Endodermal cell (in vitro differentiated cells): Measurements from ENCODE around the gene TRIM74. TPM values are rescaled to one million over a fixed set of nuclear protein-coding genes. Genes with fewer than 3 reads are reported as not detected.
"Not testable (repeated sequence)": the region's sequence is repeated elsewhere in the genome, so short reads cannot be mapped to it uniquely, and the experiment has no call there.

Source experiments
- DNase-seq: peaks from one replicate; pipeline ENCODE4 v3.0.0-alpha.2; 2017
- H3K27ac ChIP-seq: 2 replicates; pipeline ENCODE4 v1.5.1; 2013; ENCODE audit warnings: mild to moderate bottlenecking, low read depth, low read length, moderate library complexity
- H3K27me3 ChIP-seq: 2 replicates; pipeline ENCODE4 v1.6.1; 2013; ENCODE audit warnings: mild to moderate bottlenecking, low read length, moderate library complexity; ENCODE audit not compliant: insufficient read depth, control insufficient read depth, poor library complexity, severe bottlenecking
- H3K36me3 ChIP-seq: 2 replicates; pipeline ENCODE4 v1.7.0; 2013; ENCODE audit warnings: mild to moderate bottlenecking, low read length, moderate library complexity; ENCODE audit not compliant: control insufficient read depth, insufficient read depth
- H3K4me1 ChIP-seq: one replicate; pipeline ENCODE4 v1.7.0; 2013; ENCODE audit warnings: low read length; ENCODE audit not compliant: control insufficient read depth, insufficient read depth
- H3K4me3 ChIP-seq: 2 replicates; pipeline ENCODE4 v1.5.1; 2013; ENCODE audit warnings: mild to moderate bottlenecking, low read length, moderate library complexity
- H3K9ac ChIP-seq: 2 replicates; pipeline ENCODE4 v1.6.1; 2013; ENCODE audit warnings: mild to moderate bottlenecking, low read length, moderate library complexity; ENCODE audit not compliant: poor library complexity, severe bottlenecking; ENCODE audit errors: extremely low read depth
- H3K9me3 ChIP-seq: 2 replicates; pipeline ENCODE4 v1.6.1; 2013; ENCODE audit warnings: mild to moderate bottlenecking, low read length, moderate library complexity; ENCODE audit not compliant: control insufficient read depth
- H3K27ac Mint-ChIP-seq: 2 replicates; pipeline ENCODE4 v1.8.0; 2020; ENCODE audit warnings: mixed read lengths
- H3K27me3 Mint-ChIP-seq: 2 replicates; pipeline ENCODE4 v1.8.0; 2021; ENCODE audit warnings: mild to moderate bottlenecking, mixed read lengths; ENCODE audit not compliant: insufficient read depth
- H3K36me3 Mint-ChIP-seq: 2 replicates; pipeline ENCODE4 v1.8.0; 2020; ENCODE audit warnings: low read depth, mixed read lengths
- H3K4me1 Mint-ChIP-seq: 2 replicates; pipeline ENCODE4 v1.8.0; 2020; ENCODE audit warnings: mixed read lengths
- H3K4me3 Mint-ChIP-seq: 2 replicates; pipeline ENCODE4 v1.8.0; 2020; ENCODE audit warnings: mild to moderate bottlenecking, moderate library complexity, mixed read lengths
- H3K9me3 Mint-ChIP-seq: 2 replicates; pipeline ENCODE4 v1.8.0; 2020; ENCODE audit warnings: mild to moderate bottlenecking, mixed read lengths
- WGBS, 2 experiments: methylation state at CpG; one replicate each; pipeline versions ENCODE4 v1.1.5 to v1.1.7; 2013; ENCODE audit warnings: missing lambda C conversion rate in 2 of 2, mixed read lengths in 1 of 2; ENCODE audit not compliant: insufficient coverage in 1 of 2, insufficient read length in 1 of 2; 5-methylcytosine and 5-hydroxymethylcytosine counted together
- total RNA-seq, 2 donors: library from RNA; stranded (reverse); fragmentation: NEBNext Ultra II Directional in 1 of 2; extraction: Animal tissue kit (Norgen Biotek cat#: 25700) in 1 of 2; gene quantifications; 2 replicates in 1 of 2; 3 replicates in 1 of 2; pipeline ENCODE4 v1.2.1, GENCODE V29; 2021

TRIM74 gene
- total RNA-seq, 2 donors from 2014 or later: 0.55 TPM; not detected in 1

DNA sequence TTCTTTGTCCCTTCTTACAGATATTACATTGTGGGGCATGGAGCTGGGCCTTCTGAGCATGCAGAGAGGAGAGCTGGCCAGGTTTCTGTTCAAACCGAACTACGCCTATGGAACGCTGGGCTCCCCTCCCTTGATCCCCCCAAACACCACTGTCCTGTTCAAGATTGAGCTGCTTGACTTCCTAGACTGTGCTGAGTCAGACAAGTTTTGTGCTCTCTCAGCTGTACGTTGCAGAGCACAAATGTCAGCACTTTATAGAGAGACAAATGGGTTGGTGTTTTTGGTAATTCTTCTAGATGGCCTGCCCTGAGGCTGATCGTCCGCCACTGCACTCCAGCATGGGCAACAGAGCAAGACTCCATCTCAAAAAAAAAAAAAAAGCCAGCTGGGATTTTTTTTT is 2.2 kb upstream of the TRIM74 start:
- H3K4me3 Mint-ChIP-seq, H3K4me3 ChIP-seq, H3K27me3 Mint-ChIP-seq, H3K4me1 ChIP-seq, H3K27ac ChIP-seq, H3K27ac Mint-ChIP-seq, H3K9me3 ChIP-seq, DNase-seq, H3K9ac ChIP-seq, H3K9me3 Mint-ChIP-seq, H3K36me3 Mint-ChIP-seq, H3K36me3 ChIP-seq, H3K4me1 Mint-ChIP-seq, H3K27me3 ChIP-seq: not testable (repeated sequence)
- no CpG with 5 or more reads among the region's 6 CpGs for WGBS, 2 experiments

DNA sequence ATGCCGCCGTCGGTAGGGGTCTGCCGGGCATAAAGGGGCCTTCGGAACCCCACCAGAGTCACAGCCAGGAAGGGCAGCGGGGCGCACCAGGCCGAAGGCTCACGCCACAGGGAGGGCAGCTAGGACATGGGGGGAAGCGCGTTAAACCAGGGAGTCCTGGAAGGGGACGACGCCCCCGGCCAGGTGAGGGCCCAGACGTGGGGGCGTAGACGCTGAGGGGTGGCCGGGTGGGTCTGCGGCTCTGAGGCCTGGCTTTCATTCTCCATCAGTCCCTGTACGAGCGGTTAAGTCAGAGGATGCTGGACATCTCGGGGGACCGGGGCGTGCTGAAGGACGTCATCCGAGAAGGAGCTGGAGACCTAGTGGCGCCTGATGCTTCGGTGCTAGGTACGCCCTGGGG is 422 bp upstream of the TRIM74 start:
- H3K27ac ChIP-seq, H3K27me3 ChIP-seq, H3K27me3 Mint-ChIP-seq, H3K9me3 Mint-ChIP-seq, H3K4me3 Mint-ChIP-seq, H3K36me3 Mint-ChIP-seq, H3K4me3 ChIP-seq, H3K9ac ChIP-seq, H3K9me3 ChIP-seq, H3K4me1 ChIP-seq, H3K4me1 Mint-ChIP-seq, DNase-seq, H3K27ac Mint-ChIP-seq, H3K36me3 ChIP-seq: not testable (repeated sequence)
- WGBS, 2 experiments: 85% methylated on average over 4 of the region's 29 CpGs; no CpG with 5 or more reads in 1 of the 2 experiments

DNA sequence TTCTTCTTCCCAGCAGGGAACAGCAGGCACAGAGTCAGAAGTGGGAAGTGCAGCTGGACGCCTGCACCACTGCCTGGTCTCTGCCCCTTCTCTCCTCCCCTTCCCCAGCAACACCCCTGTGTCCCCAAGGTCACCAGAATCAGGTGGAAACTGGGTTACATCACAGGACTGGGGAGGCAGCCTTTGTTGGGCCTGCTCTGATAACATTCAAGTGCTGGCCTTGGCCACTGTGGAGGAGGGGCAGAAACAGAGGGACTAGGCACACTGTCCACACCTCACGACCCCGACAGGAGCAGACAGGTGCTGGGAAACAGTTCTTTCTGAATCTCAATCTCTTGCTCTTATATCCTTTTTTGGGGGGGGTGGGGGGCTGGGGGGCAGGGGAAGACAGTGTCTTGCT is 2.4 kb downstream of the TRIM74 start:
- DNase-seq: peak; percentile 40
- H3K27me3 Mint-ChIP-seq, H3K4me1 ChIP-seq, H3K36me3 ChIP-seq, H3K27ac ChIP-seq, H3K4me1 Mint-ChIP-seq, H3K4me3 ChIP-seq, H3K27me3 ChIP-seq, H3K9me3 Mint-ChIP-seq, H3K27ac Mint-ChIP-seq, H3K4me3 Mint-ChIP-seq, H3K9ac ChIP-seq, H3K9me3 ChIP-seq, H3K36me3 Mint-ChIP-seq: not testable (repeated sequence)
- 72 to 87% methylated on average over 2 of the region's 3 CpGs for WGBS, 2 experiments

DNA sequence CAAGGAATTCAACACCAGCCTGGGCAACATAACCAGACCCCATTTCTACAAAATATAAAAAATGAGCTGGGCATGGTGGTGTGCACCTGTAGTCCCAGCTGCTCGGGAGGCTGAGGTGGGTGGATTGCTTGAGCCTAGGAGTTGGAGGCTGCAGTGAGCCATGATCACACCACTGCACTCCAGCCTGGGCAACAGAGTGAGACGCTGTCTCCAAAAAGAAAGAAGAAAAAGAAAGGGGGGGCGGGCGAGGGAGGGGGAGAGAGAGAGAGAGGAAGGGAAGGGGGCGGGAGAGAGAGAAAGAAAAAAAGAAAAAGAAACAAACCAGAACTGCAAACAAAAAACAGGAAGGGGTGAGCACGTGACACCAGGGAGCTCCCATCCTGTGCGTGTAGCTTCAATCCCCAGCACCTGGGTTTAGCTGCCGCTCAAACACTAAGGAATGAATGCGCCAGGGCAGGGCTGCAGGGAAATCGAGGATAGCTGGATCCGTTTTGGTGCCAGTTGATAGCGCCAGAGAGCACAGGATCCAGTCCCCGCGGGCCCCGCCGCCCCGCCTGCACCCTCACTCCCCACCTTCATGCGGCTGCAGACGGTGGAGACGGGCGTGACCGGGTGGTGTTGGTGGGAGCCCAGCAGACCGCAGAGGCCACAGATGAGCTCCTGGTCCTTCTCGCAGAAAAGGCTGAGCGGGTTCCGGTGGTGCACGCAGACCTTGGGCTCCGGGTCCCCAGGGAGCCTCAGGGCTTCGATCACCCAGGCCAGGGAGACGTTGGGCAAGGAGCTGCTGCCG is 3.9 kb downstream of the TRIM74 start:
- H3K36me3 Mint-ChIP-seq, H3K27me3 ChIP-seq, DNase-seq, H3K4me3 ChIP-seq, H3K9ac ChIP-seq, H3K27me3 Mint-ChIP-seq, H3K9me3 Mint-ChIP-seq, H3K9me3 ChIP-seq, H3K4me1 ChIP-seq, H3K36me3 ChIP-seq, H3K4me1 Mint-ChIP-seq, H3K27ac ChIP-seq, H3K27ac Mint-ChIP-seq, H3K4me3 Mint-ChIP-seq: not testable (repeated sequence)
- WGBS, 2 experiments: no CpG with 5 or more reads among the region's 31 CpGs

DNA sequence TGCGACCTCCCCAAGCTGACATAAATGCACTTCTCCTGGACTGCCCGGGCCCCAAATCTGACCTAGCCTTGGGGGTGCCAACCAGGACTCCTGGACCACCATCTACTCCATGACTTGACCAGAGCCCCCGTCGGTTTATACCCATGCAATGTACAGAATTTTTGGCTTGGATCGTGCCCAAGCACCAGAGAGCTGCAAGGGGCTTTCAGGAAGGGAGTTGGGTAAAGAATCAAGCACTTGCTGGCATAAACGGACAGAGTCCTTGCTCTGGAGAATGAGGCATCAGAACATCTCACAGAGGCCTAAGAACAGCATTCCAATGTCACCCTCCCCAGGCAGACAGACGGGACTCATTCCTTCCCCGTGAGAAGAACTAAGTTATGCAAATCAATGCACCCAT is 6.2 kb downstream of the TRIM74 start:
- not testable (repeated sequence) for DNase-seq, H3K27ac Mint-ChIP-seq, H3K9me3 Mint-ChIP-seq, H3K27me3 ChIP-seq, H3K27ac ChIP-seq, H3K36me3 ChIP-seq, H3K9ac ChIP-seq, H3K4me3 Mint-ChIP-seq, H3K36me3 Mint-ChIP-seq, H3K4me1 ChIP-seq, H3K27me3 Mint-ChIP-seq, H3K4me3 ChIP-seq, H3K4me1 Mint-ChIP-seq, H3K9me3 ChIP-seq
- 96% methylated on average over 3 of the region's 8 CpGs; no CpG with 5 or more reads in 1 of the 2 experiments for WGBS, 2 experiments

DNA sequence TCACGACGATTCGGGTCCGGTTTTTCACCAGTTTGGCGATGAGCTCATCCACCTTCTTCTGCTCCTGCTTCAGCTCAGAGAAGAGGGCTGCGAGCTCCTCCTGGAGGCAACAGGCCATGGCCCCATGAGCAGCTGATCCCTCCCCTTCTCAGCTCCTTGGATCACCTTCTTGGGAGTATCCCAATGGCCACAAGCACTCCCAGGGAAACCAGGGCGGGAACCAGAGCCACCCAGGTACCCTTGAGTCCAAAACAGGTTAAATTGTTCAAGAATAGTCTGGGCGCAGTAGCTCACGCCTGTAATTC is 8.0 kb downstream of the TRIM74 start:
- H3K9ac ChIP-seq, H3K4me1 ChIP-seq, H3K9me3 ChIP-seq, H3K27ac ChIP-seq, H3K4me3 Mint-ChIP-seq, H3K36me3 Mint-ChIP-seq, H3K4me3 ChIP-seq, H3K9me3 Mint-ChIP-seq, H3K27me3 ChIP-seq, H3K27ac Mint-ChIP-seq, DNase-seq, H3K27me3 Mint-ChIP-seq, H3K36me3 ChIP-seq, H3K4me1 Mint-ChIP-seq: not testable (repeated sequence)
- WGBS, 2 experiments: no CpG with 5 or more reads among the region's 9 CpGs

DNA sequence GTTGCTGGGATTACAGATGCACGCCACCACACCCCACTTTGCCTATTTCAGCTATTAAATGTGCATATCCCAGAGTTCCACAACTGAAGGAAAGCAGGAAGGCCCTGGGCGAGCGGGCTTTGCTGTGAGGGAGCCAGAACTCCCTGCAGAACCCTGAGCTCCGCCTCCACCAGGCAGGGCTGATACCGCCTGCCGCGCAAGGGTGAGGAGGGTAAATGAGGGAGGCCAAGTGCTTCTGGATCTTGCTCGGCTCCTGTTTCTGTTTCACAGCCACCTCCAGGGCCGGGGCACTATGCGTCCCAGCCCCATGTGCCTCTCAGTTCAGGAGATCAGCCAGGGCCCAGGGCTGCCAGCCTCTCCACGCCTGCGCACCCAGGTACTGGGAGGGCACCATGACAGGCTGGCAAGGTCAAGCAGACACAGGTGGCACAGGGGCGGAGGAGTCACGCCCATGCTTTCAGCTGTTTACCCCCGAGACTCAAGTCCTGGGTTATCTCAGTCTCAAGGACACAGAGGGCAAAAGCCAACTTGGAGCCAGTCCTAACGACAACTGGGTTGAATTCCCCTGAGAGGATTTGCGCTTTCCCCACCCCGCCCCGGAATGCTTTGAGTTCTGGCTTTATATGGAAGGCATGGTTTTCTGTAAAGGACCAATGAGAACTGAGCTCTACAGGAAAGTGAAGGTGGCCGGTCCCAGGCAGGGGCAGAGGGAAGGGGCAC is 8.5 kb downstream of the TRIM74 start:
- not testable (repeated sequence) for H3K4me1 Mint-ChIP-seq, H3K27ac ChIP-seq, H3K4me3 ChIP-seq, H3K4me3 Mint-ChIP-seq, H3K27ac Mint-ChIP-seq, H3K36me3 ChIP-seq, H3K9me3 Mint-ChIP-seq, H3K27me3 Mint-ChIP-seq, H3K27me3 ChIP-seq, H3K9ac ChIP-seq, DNase-seq, H3K4me1 ChIP-seq, H3K36me3 Mint-ChIP-seq, H3K9me3 ChIP-seq
- WGBS, 2 experiments: no CpG with 5 or more reads among the region's 20 CpGs
